Esophagus squamous epithelium (tissue), 5 donors: Measurements from ENCODE around the gene SLC6A7. TPM values are rescaled to one million over a fixed set of nuclear protein-coding genes. Genes with fewer than 3 reads are reported as not detected.

Source experiments
- DNase-seq: peaks from one replicate; lab custom pipeline; 2025; lab: John Stamatoyannopoulos, UW
- H3K27ac ChIP-seq, 4 donors: fragments of 200-600 bp; sonication (generic); one replicate each; pipeline ENCODE4 v1.5.1; 2016 to 2019; ENCODE audit warnings: mild to moderate bottlenecking in 1 of 4
- H3K27me3 ChIP-seq, 4 donors: fragments of 200-600 bp; sonication (generic); 1 replicate in 3 of 4; 2 replicates in 1 of 4; pipeline versions ENCODE4 v1.5.1 to v1.6.0; 2017 to 2021; ENCODE audit warnings: antibody characterized with exemption in 1 of 4
- H3K36me3 ChIP-seq, 3 donors: fragments of 200-600 bp; sonication (generic); one replicate each; pipeline ENCODE4 v1.5.1; 2016 to 2019
- H3K4me1 ChIP-seq, 3 donors: fragments of 200-600 bp; sonication (generic); one replicate each; pipeline ENCODE4 v1.5.1; 2017 to 2019
- H3K4me3 ChIP-seq, 4 donors: fragments of 200-600 bp; sonication (generic); 1 replicate in 3 of 4; 2 replicates in 1 of 4; pipeline ENCODE4 v1.5.1; 2016 to 2019; ENCODE audit warnings: mild to moderate bottlenecking in 2 of 4, moderate library complexity in 1 of 4
- H3K9me3 ChIP-seq, 3 donors: fragments of 200-600 bp; sonication (generic); one replicate each; pipeline ENCODE4 v1.5.1; 2016 to 2019
- POLR2A ChIP-seq, 4 donors: fragments of 450-650 bp; IDR thresholded peaks; one replicate each; pipeline ENCODE4 v1.6.1; 2017; ENCODE audit warnings: antibody characterized with exemption in 4 of 4, mild to moderate bottlenecking in 4 of 4, moderate library complexity in 3 of 4
- WGBS, 2 donors: methylation state at CpG; one replicate each; pipeline ENCODE4 v1.1.5; 2018; 5-methylcytosine and 5-hydroxymethylcytosine counted together
- intact Hi-C: fragments of 100-400 bp; cut with DNase I; formaldehyde crosslinking; loops from one replicate; pipeline ENCODE4 v1.15.0; 2022
- total RNA-seq, 4 donors: library from RNA; depleted of rRNA; stranded (reverse); fragments of >200 nt; gene quantifications; one replicate each; pipeline ENCODE4 v1.1.0, GENCODE V29; 2016
- TF ChIP-seq, protein P1 (sequence below), 6 experiments: fragments of 450-650 bp in 4 of 6; fragments of 200-600 bp in 2 of 6; sonication (generic) in 2 of 6; IDR thresholded peaks; one replicate each; pipeline ENCODE4 v1.5.1; 2016 to 2019; ENCODE audit warnings: antibody characterized with exemption in 6 of 6, mild to moderate bottlenecking in 4 of 6, moderate library complexity in 4 of 6
- donor health status: DM: yes; HTN: yes; CAD: no.

The SLC6A7 gene
- total RNA-seq, 4 donors from 2014 or later, result not detected

DNA sequence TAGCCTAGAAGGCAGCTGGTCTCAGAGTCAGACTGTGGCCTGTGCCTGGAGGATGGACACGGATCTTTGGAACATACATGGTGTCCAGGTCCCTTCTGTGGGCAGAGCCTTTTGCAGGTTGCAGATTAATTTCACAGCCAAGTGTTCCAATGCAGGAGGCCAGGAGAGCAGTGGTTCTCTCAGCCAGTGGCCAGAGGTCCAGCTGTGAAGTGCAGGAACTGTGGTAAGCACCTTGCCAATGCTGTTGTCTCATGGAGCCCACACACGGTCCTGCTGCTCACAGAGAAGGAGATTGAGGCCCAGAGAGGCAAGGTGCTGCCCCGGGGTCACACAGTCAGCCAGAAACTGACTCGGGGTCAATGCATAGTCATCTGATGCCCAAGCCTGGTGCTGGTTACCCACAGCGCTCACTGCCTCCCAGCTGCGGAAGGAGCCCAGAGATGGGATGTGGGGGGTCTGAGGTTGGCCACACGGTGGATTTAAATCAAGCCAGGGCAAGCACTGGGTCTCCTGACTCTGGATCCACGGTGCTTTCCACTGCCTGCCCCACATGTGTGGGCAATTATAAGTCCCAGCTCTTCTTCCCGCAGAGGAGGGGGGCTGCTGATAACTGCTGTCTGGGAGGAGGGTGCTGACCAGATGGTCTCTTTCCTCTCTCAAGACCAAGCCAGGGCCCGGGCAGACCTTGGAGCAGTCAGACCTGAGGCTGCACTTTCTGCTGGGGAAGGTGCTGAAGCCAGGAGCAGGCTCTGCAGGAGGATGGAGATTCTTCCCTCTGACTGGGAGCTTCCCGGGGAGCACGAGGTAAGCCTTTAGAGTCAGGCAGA, 37.0 kb upstream of the SLC6A7 start:
- DNase-seq, result no peak
- peaks cover 8 to 77% (median 11%) of the 10 kb centered on the region in 3 donors for H3K4me1 ChIP-seq
- intact Hi-C loops, result no loop called here
- H3K36me3 ChIP-seq, result no peaks in the 10 kb centered on the region
- H3K27me3 ChIP-seq, result peaks cover 0 to 55% (median 0%) of the 10 kb centered on the region in 4 donors
- peak overlapping the region; percentile 20 to 66 (median 49) for H3K4me3 ChIP-seq
- H3K9me3 ChIP-seq, result no peaks in the 10 kb centered on the region
- WGBS, 2 donors, result 50 to 71% methylated on average over 2 to 3 of the region's 12 CpGs
- no peak for TF ChIP-seq POLR2A (IDR thresholded peaks at IDR 0.05)
- TF ChIP-seq, protein P1, sequence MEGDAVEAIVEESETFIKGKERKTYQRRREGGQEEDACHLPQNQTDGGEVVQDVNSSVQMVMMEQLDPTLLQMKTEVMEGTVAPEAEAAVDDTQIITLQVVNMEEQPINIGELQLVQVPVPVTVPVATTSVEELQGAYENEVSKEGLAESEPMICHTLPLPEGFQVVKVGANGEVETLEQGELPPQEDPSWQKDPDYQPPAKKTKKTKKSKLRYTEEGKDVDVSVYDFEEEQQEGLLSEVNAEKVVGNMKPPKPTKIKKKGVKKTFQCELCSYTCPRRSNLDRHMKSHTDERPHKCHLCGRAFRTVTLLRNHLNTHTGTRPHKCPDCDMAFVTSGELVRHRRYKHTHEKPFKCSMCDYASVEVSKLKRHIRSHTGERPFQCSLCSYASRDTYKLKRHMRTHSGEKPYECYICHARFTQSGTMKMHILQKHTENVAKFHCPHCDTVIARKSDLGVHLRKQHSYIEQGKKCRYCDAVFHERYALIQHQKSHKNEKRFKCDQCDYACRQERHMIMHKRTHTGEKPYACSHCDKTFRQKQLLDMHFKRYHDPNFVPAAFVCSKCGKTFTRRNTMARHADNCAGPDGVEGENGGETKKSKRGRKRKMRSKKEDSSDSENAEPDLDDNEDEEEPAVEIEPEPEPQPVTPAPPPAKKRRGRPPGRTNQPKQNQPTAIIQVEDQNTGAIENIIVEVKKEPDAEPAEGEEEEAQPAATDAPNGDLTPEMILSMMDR (IDR thresholded peaks at IDR 0.05), result no peak
- H3K27ac ChIP-seq, result peak overlapping the region in 3 of 4 donors; percentile 87 to 91 (median 91)

DNA sequence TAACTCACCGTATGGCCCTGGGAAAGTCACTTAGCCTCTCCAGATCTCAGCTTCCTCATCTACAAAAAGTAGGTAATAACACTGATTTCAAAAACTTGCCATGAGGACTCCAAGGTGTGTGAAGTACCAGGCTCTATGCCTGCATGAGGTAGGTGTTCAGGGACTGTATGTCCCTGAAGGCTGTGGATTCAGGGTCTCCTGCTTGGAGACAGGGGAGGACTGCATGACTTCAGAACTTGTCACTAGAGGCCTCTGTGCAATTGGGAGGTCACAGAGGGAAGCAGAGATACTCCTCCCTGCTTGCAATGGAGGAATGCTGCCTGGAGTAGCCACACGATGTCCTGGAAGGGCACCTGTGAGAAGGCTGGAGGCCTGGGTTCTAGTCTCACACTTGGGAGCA, 36.4 kb upstream of the SLC6A7 start:
- Histone ChIP-seq H3K9me3 (no peaks in the 10 kb centered on the region), H3K4me1 (peaks cover 11 to 77% (median 13%) of the 10 kb centered on the region in 3 donors), H3K36me3 (no peaks in the 10 kb centered on the region), H3K4me3 (peak overlapping the region; percentile 20 to 66 (median 49)), H3K27ac (peak overlapping the region in 3 of 4 donors; percentile 87 to 91 (median 91)), H3K27me3 (peaks cover 0 to 60% (median 0%) of the 10 kb centered on the region in 4 donors)
- no peak for DNase-seq
- WGBS, 2 donors, result 60% methylated on average over 1 to 2 of the region's 2 CpGs
- TF ChIP-seq, protein P1 (IDR thresholded peaks at IDR 0.05), result no peak
- no peak for TF ChIP-seq POLR2A (IDR thresholded peaks at IDR 0.05)
- intact Hi-C loops, result no loop called here

DNA sequence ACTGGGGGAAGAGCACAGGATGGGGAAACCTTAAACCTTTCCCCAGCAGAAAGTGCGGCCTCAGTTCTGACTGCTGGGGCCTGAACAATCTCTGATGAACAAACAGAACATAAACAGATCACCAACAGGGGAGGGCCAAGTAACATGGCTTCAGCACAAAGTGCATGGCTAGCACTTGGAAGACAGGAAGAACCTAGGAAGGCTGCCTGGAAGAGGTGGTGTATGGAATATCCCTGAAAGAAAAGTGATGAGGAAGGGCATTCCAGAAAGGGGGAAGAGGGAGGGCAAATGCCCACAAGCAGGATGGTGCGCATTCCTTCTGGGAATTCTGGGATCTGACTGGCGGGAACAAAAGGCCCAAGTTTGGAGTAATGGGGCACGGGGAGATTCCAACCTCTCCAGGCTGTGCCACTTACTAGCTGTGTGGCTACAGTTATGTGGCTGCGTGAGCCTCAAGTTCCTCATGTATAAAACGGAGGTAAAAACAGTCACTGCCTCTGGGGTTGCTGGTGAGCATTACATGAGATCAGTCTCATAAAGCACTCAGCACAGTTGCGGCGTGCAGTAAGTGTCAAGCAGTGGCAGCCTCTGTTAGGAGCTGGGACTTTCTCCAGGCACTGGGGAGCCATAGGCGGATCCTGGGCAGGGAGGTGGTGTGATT, 35.8 kb upstream of the SLC6A7 start:
- intact Hi-C loops, result no loop called here
- Histone ChIP-seq H3K27ac (peak overlapping the region; percentile 74 to 91 (median 89)), H3K36me3 (no peaks in the 10 kb centered on the region), H3K9me3 (no peaks in the 10 kb centered on the region), H3K4me1 (peaks cover 11 to 77% (median 13%) of the 10 kb centered on the region in 3 donors), H3K4me3 (peak overlapping the region; percentile 20 to 66 (median 49)), H3K27me3 (peaks cover 0 to 60% (median 0%) of the 10 kb centered on the region in 4 donors)
- no peak for DNase-seq
- TF ChIP-seq, protein P1 (IDR thresholded peaks at IDR 0.05), result no peak
- peak in 1 of 4 donors; percentile 52 for TF ChIP-seq POLR2A (IDR thresholded peaks at IDR 0.05)
- 65 to 68% methylated on average over 9 of the region's 9 CpGs for WGBS, 2 donors

DNA sequence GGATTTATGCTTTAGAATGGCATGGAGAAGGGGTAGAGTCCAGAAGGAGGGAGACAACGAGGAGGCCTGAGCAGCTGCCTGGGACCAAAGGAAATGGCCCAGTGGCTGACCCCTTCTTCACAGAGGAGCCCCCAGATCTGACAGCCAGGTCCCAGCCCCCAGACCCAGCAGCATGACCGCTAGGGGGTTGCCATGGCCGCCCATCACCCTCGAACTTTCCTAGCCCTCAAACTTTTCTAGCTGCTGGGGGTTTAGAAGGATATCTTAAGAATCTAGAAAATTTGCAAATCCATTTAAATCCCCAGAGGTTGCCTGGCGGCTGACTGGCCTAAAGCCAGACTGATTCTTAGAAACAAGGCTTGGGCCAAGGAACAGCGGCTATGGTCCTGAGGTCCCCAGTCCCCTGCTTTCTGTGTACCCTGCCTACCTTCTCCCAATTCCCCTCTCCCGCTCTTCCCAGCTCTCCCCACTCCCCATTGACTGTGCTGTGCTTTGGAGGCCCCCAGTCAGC, 35.2 kb upstream of the SLC6A7 start:
- TF ChIP-seq POLR2A (IDR thresholded peaks at IDR 0.05), result no peak
- TF ChIP-seq, protein P1 (IDR thresholded peaks at IDR 0.05), result no peak
- intact Hi-C loops, result no loop called here
- DNase-seq, result no peak
- 42 to 53% methylated on average over 6 to 7 of the region's 7 CpGs for WGBS, 2 donors
- no peaks in the 10 kb centered on the region for H3K9me3 ChIP-seq
- H3K4me3 ChIP-seq, result peak overlapping the region; percentile 20 to 66 (median 49)
- H3K4me1 ChIP-seq, result peaks cover 11 to 77% (median 13%) of the 10 kb centered on the region in 3 donors
- no peaks in the 10 kb centered on the region for H3K36me3 ChIP-seq
- H3K27ac ChIP-seq, result peak overlapping the region; percentile 74 to 91 (median 89)
- peaks cover 0 to 60% (median 0%) of the 10 kb centered on the region in 4 donors for H3K27me3 ChIP-seq
